A549 (cell line): ENCODE measurements around the gene HNRNPH1. TPM values are rescaled to one million over a fixed set of nuclear protein-coding genes. Genes with fewer than 3 reads are reported as not detected.

Experiments used
- ATAC-seq, 2 experiments: fragments of 200-7000 bp in 1 of 2; fragments of >200 bp in 1 of 2; cut with Nextera tagmentation in 1 of 2; cut with Tn5 transposase in 1 of 2; 3 replicates each; pipeline versions ENCODE4 v1.8.0 to v1.9.1; 2018 to 2020; ENCODE audit warnings: mild to moderate bottlenecking in 1 of 2, moderate library complexity in 1 of 2
- CTCF ChIA-PET: fragments of 300-600 bp; sonication (Branson Sonifier 250); formaldehyde crosslinking; extraction: SDS; loops from one replicate; lab custom pipeline; 2021; ENCODE audit warnings: antibody characterized with exemption, inconsistent platforms; lab: Yijun Ruan, JAX
- POLR2A ChIA-PET: fragments of 350-600 bp; formaldehyde crosslinking; extraction: SDS; loops from one replicate; lab custom pipeline; 2021; ENCODE audit warnings: antibody characterized with exemption, inconsistent platforms; lab: Yijun Ruan, JAX
- DNase-seq, 2 experiments: peaks; one replicate each; pipeline versions ENCODE4 v3.0.0 to v3.0.0-alpha.2; 2011 to 2016; ENCODE audit warnings: low read depth in 1 of 2, low spot score in 1 of 2
- FAIRE-seq: peaks from 2 replicates; lab custom pipeline; 2011; peaks lifted over from hg19 to GRCh38; lab: Jason Lieb, UNC
- H3K27ac ChIP-seq, 2 experiments: fragments of >200 bp; sonication (Bioruptor Twin); formaldehyde crosslinking; 3 replicates each; pipeline ENCODE4 v1.5.1; 2016 to 2017
- H3K4me1 ChIP-seq: fragments of >200 bp; sonication (Bioruptor Twin); formaldehyde crosslinking; 3 replicates; pipeline ENCODE4 v1.6.1; 2016
- H3K4me2 ChIP-seq: fragments of >200 bp; sonication (Bioruptor Twin); formaldehyde crosslinking; 3 replicates; pipeline ENCODE4 v1.6.1; 2016
- H3K4me3 ChIP-seq: fragments of >200 bp; sonication (Bioruptor Twin); formaldehyde crosslinking; 3 replicates; pipeline ENCODE4 v1.5.1; 2016
- H3K9me3 ChIP-seq: fragments of >200 bp; sonication (Bioruptor Twin); formaldehyde crosslinking; 3 replicates; pipeline ENCODE4 v1.6.1; 2016
- BHLHE40 ChIP-seq: IDR thresholded peaks from 2 replicates; pipeline ENCODE4 v1.6.1; 2012; ENCODE audit warnings: low read depth, low read length, inconsistent platforms
- CHD2 ChIP-seq: fragments of 150-350 bp; IDR thresholded peaks from 2 replicates; pipeline ENCODE4 v1.6.1; 2014; ENCODE audit warnings: low read length; ENCODE audit not compliant: partially characterized antibody
- CHD4 ChIP-seq: fragments of 200-600 bp; sonication (generic); IDR thresholded peaks from 2 replicates; pipeline ENCODE4 v1.6.1; 2016; ENCODE audit warnings: antibody characterized with exemption, mild to moderate bottlenecking, borderline replicate concordance
- EHF ChIP-seq: fragments of 250-450 bp; sonication (Bioruptor Pico); IDR thresholded peaks from 2 replicates; pipeline ENCODE4 v1.5.0; 2020; ENCODE audit warnings: mild to moderate bottlenecking
- ELK1 ChIP-seq: fragments of 150-350 bp; IDR thresholded peaks from 2 replicates; pipeline ENCODE4 v1.6.1; 2014; ENCODE audit warnings: low read depth, mild to moderate bottlenecking, low read length
- FOSL2 ChIP-seq, 2 experiments: fragments of 450-650 bp in 1 of 2; fragments of >200 bp in 1 of 2; sonication (Bioruptor Twin) in 1 of 2; formaldehyde crosslinking; IDR thresholded peaks; 2 replicates each; pipeline versions ENCODE4 v1.5.0 to v1.6.1; 2016 to 2020; ENCODE audit warnings: mild to moderate bottlenecking in 1 of 2, moderate library complexity in 1 of 2
- HEYL ChIP-seq: fragments of 250-450 bp; sonication (Bioruptor Pico); IDR thresholded peaks from 2 replicates; pipeline ENCODE4 v1.8.0; 2021; ENCODE audit warnings: mild to moderate bottlenecking, moderate library complexity
- HOXA7 ChIP-seq: fragments of 250-450 bp; sonication (Bioruptor Pico); IDR thresholded peaks from 2 replicates; pipeline ENCODE4 v1.5.0; 2020; ENCODE audit warnings: mild to moderate bottlenecking, moderate library complexity
- HOXB5 ChIP-seq: fragments of 250-450 bp; sonication (Bioruptor Pico); IDR thresholded peaks from 2 replicates; pipeline ENCODE4 v1.5.0; 2020; ENCODE audit warnings: mild to moderate bottlenecking, moderate library complexity
- KDM5A ChIP-seq: fragments of 200-600 bp; sonication (generic); IDR thresholded peaks from 2 replicates; pipeline ENCODE4 v1.6.1; 2016; ENCODE audit warnings: antibody characterized with exemption, mild to moderate bottlenecking
- NR3C1 ChIP-seq: fragments of >200 bp; sonication (Bioruptor Twin); formaldehyde crosslinking; IDR thresholded peaks from 3 replicates; pipeline ENCODE4 v1.6.1; 2017
- PHF8 ChIP-seq: fragments of 200-600 bp; sonication (generic); IDR thresholded peaks from 2 replicates; pipeline ENCODE4 v1.6.1; 2016; ENCODE audit warnings: low read depth, mild to moderate bottlenecking, antibody characterized with exemption, moderate library complexity, borderline replicate concordance
- RCOR1 ChIP-seq: fragments of 150-350 bp; IDR thresholded peaks from 2 replicates; pipeline ENCODE4 v1.6.1; 2014; ENCODE audit warnings: antibody characterized with exemption, low read length, low read depth
- ZC3H11A ChIP-seq: fragments of 450-650 bp; IDR thresholded peaks from 2 replicates; pipeline ENCODE4 v1.6.1; 2014; ENCODE audit warnings: antibody characterized with exemption, mild to moderate bottlenecking
- ZNF302 ChIP-seq: fragments of 250-450 bp; sonication (Bioruptor Pico); IDR thresholded peaks from 2 replicates; pipeline ENCODE4 v1.9.0; 2021; ENCODE audit warnings: inconsistent platforms, mild to moderate bottlenecking, moderate library complexity
- WGBS: methylation state at CpG from one replicate; pipeline ENCODE4 v1.1.6; 2017; ENCODE audit errors: missing lambda C conversion rate; 5-methylcytosine and 5-hydroxymethylcytosine counted together
- polyA plus RNA-seq, 4 experiments: library from polyadenylated mRNA; depleted of rRNA in 3 of 4; stranded (reverse); fragments of >200 nt; fragmentation: RNase III in 1 of 4; extraction: RNeasy Plus Mini Kit Qiagen cat#74134 plus additional on column Dnase treatment in 1 of 4; gene quantifications; 2 replicates in 3 of 4; 3 replicates in 1 of 4; pipeline ENCODE4 v1.2.3, GENCODE V29; 2011 to 2017
- TF ChIP-seq, protein P1 (sequence below): IDR thresholded peaks from 2 replicates; pipeline ENCODE4 v1.6.1; 2012
- TF ChIP-seq, protein P2 (sequence below): fragments of 250-450 bp; sonication (Bioruptor Pico); IDR thresholded peaks from 2 replicates; pipeline ENCODE4 v1.5.0; 2021; ENCODE audit warnings: mild to moderate bottlenecking, moderate library complexity, borderline replicate concordance

HNRNPH1 gene
- polyA plus RNA-seq, 2 of the 4 experiments (the other 2 are of a cell fraction) = 688 to 1,576 TPM

- TF ChIP-seq FOSL2 (IDR thresholded peaks at IDR 0.05) (no peak), FOSL2 (CRISPR knock-in tag; IDR thresholded peaks at IDR 0.05) (no peak)
Measured at GRCh38 chr5:179620293-179620692, 3.2 kb downstream of the HNRNPH1 start (continued).

GRCh38 chr5:179619776-179620175 is 3.7 kb downstream of the HNRNPH1 start:
- Histone ChIP-seq H3K4me1 (peaks cover 54% of the 10 kb centered on the region), H3K4me3 (peak overlapping the region; percentile 100), H3K27ac (no peak overlapping the region), H3K9me3 (no peaks in the 10 kb centered on the region), H3K4me2 (peak overlapping the region; percentile 98)
- no peak for DNase-seq
- ChIA-PET POLR2A (interaction anchor here (5.0 kb wide), 1 partner anchor 9 kb away, joined by 125 read pairs; no protein-coding TSS in a partner anchor), CTCF (interaction anchor here (1.1 kb wide), 1 partner anchor 13 kb away, joined by 3 read pairs; no protein-coding TSS in a partner anchor)
- no peak for FAIRE-seq
- TF ChIP-seq NR3C1 (no peak), ZC3H11A (no peak), EHF (no peak), PHF8 (no peak), BHLHE40 (no peak), RCOR1 (no peak), KDM5A (no peak)
- TF ChIP-seq, protein P1, sequence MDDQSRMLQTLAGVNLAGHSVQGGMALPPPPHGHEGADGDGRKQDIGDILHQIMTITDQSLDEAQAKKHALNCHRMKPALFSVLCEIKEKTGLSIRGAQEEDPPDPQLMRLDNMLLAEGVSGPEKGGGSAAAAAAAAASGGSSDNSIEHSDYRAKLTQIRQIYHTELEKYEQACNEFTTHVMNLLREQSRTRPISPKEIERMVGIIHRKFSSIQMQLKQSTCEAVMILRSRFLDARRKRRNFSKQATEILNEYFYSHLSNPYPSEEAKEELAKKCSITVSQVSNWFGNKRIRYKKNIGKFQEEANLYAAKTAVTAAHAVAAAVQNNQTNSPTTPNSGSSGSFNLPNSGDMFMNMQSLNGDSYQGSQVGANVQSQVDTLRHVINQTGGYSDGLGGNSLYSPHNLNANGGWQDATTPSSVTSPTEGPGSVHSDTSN = no peak
- TF ChIP-seq, protein P2, sequence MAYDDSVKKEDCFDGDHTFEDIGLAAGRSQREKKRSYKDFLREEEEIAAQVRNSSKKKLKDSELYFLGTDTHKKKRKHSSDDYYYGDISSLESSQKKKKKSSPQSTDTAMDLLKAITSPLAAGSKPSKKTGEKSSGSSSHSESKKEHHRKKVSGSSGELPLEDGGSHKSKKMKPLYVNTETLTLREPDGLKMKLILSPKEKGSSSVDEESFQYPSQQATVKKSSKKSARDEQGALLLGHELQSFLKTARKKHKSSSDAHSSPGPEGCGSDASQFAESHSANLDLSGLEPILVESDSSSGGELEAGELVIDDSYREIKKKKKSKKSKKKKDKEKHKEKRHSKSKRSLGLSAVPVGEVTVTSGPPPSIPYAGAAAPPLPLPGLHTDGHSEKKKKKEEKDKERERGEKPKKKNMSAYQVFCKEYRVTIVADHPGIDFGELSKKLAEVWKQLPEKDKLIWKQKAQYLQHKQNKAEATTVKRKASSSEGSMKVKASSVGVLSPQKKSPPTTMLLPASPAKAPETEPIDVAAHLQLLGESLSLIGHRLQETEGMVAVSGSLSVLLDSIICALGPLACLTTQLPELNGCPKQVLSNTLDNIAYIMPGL (CRISPR knock-in tag) = no peak
- ATAC-seq = no peak
- WGBS = 7% methylated on average over 4 of the region's 4 CpGs

DNA sequence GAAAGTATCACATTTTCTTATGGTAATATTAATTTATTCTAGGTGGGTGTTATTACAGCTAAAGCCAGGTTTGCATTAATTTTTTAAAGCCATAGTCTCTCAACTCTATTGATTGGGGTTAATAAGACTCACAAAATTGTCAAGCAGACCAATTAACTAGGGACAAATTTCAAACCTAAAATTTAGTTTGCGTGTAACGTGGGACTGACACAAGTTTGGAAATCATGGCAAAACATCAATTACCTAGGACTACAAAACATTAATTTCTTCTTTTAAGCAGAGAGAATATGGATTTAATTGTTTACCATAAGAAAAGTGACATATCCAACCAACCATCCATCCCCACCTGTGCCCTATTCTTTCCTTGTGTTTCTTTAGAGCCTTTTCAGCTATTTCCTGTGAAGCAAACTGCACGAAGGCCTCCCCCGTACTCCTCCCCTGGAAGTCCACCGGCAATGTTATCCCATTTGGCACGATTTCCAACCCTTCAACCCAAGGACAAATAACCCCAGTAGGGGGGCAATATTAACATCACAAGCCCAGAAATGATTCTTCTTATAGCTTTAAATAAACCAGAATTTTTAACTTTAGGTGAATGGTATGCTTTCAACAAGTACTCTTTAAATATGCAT is 4.4 kb downstream of the HNRNPH1 start:
- ChIA-PET CTCF (interaction anchor here (1.1 kb wide), 1 partner anchor 12 kb away, joined by 3 read pairs; no protein-coding TSS in a partner anchor), POLR2A (no interaction called here)
- H3K4me1 ChIP-seq = peaks cover 55% of the 10 kb centered on the region
- H3K27ac ChIP-seq = no peak overlapping the region
- DNase-seq (no peak), FAIRE-seq (no peak), ATAC-seq (no peak)
- H3K4me2 ChIP-seq = peak overlapping the region; percentile 98
- H3K4me3 ChIP-seq = peak overlapping the region; percentile 100
- WGBS = 40% methylated on average over 6 of the region's 6 CpGs
- H3K9me3 ChIP-seq = no peaks in the 10 kb centered on the region
- TF ChIP-seq CHD4 = no peak
- TF ChIP-seq ZNF302 (CRISPR knock-in tag) = no peak
- TF ChIP-seq HOXB5 (CRISPR knock-in tag) = no peak
- no peak for TF ChIP-seq HEYL

GRCh38 chr5:179617930-179618329 is 5.5 kb downstream of the HNRNPH1 start:
- Histone ChIP-seq H3K4me3 (0 out of 3 replicates have a peak overlapping the region, but pooled peaks have one; percentile 5), H3K4me1 (peaks cover 66% of the 10 kb centered on the region), H3K4me2 (peak overlapping the region; percentile 98), H3K27ac (no peak overlapping the region), H3K9me3 (no peaks in the 10 kb centered on the region)
- DNase-seq = no peak
- CTCF ChIA-PET = no interaction called here
- WGBS = 73% methylated on average over 7 of the region's 7 CpGs
- POLR2A ChIA-PET = no interaction called here
- no peak for FAIRE-seq
- ATAC-seq = no peak; a peak in 1 of 6 replicates
- no peak for TF ChIP-seq FOSL2 (IDR thresholded peaks at IDR 0.05)
- no peak for TF ChIP-seq FOSL2 (CRISPR knock-in tag; IDR thresholded peaks at IDR 0.05)
- no peak for TF ChIP-seq CHD2
- no peak for TF ChIP-seq ELK1
- TF ChIP-seq HOXA7 (CRISPR knock-in tag) = 0 out of 2 replicates have a peak, but pooled peaks have one; percentile 7
